Tibial nerve (tissue), 4 donors: ENCODE data around the gene FGF1. TPM values are rescaled to one million over a fixed set of nuclear protein-coding genes. Genes with fewer than 3 reads are reported as not detected.

ENCODE experiments used
- DNase-seq, 2 donors: peaks; one replicate each; pipeline ENCODE4 v3.0.0-alpha.2; 2019; ENCODE audit warnings: low spot score in 2 of 2
- H3K27ac ChIP-seq, 4 donors: fragments of 200-600 bp; sonication (generic) in 3 of 4; one replicate each; pipeline ENCODE4 v1.5.1; 2017 to 2019; ENCODE audit warnings: mild to moderate bottlenecking in 1 of 4
- H3K27me3 ChIP-seq, 2 donors: fragments of 200-600 bp; sonication (generic) in 1 of 2; one replicate each; pipeline versions ENCODE4 v1.5.1 to v1.6.0; 2017 to 2019
- H3K36me3 ChIP-seq, 3 donors: fragments of 200-600 bp; sonication (generic); one replicate each; pipeline ENCODE4 v1.5.1; 2018 to 2019
- H3K4me1 ChIP-seq, 4 donors: fragments of 200-600 bp; sonication (generic) in 3 of 4; one replicate each; pipeline ENCODE4 v1.5.1; 2017 to 2019
- H3K4me3 ChIP-seq, 4 donors: fragments of 200-600 bp; sonication (generic) in 3 of 4; one replicate each; pipeline ENCODE4 v1.5.1; 2017 to 2019; ENCODE audit warnings: mild to moderate bottlenecking in 1 of 4, moderate library complexity in 1 of 4
- H3K9me3 ChIP-seq, 4 donors: fragments of 200-600 bp; sonication (generic) in 3 of 4; one replicate each; pipeline ENCODE4 v1.5.1; 2017 to 2019
- EP300 ChIP-seq, 2 donors: sonication (generic); formaldehyde crosslinking; IDR thresholded peaks; one replicate each; pipeline ENCODE4 v1.6.1; 2017; ENCODE audit warnings: antibody characterized with exemption in 2 of 2, mild to moderate bottlenecking in 1 of 2
- POLR2A ChIP-seq, 2 donors: fragments of 450-650 bp; IDR thresholded peaks; one replicate each; pipeline ENCODE4 v1.6.1; 2017; ENCODE audit warnings: antibody characterized with exemption in 2 of 2, mild to moderate bottlenecking in 2 of 2, moderate library complexity in 2 of 2
- WGBS, 2 donors: methylation state at CpG; one replicate each; pipeline ENCODE4 v1.1.5; 2018; 5-methylcytosine and 5-hydroxymethylcytosine counted together
- total RNA-seq, 4 donors: library from RNA; depleted of rRNA; stranded (reverse); fragments of >200 nt; gene quantifications; one replicate each; pipeline ENCODE4 v1.1.0, GENCODE V29; 2016
- TF ChIP-seq, protein P1 (sequence below), 5 experiments: fragments of 200-600 bp in 3 of 5; fragments of 450-650 bp in 2 of 5; sonication (generic) in 3 of 5; IDR thresholded peaks; one replicate each; pipeline ENCODE4 v1.5.1; 2016 to 2019; ENCODE audit warnings: antibody characterized with exemption in 5 of 5, mild to moderate bottlenecking in 3 of 5, moderate library complexity in 2 of 5

FGF1 gene
- 100 to 1,000 TPM in 3 of 4 donors, 10 to 100 TPM in 1; 38.1 to 131 (median 115) TPM for total RNA-seq

DNA sequence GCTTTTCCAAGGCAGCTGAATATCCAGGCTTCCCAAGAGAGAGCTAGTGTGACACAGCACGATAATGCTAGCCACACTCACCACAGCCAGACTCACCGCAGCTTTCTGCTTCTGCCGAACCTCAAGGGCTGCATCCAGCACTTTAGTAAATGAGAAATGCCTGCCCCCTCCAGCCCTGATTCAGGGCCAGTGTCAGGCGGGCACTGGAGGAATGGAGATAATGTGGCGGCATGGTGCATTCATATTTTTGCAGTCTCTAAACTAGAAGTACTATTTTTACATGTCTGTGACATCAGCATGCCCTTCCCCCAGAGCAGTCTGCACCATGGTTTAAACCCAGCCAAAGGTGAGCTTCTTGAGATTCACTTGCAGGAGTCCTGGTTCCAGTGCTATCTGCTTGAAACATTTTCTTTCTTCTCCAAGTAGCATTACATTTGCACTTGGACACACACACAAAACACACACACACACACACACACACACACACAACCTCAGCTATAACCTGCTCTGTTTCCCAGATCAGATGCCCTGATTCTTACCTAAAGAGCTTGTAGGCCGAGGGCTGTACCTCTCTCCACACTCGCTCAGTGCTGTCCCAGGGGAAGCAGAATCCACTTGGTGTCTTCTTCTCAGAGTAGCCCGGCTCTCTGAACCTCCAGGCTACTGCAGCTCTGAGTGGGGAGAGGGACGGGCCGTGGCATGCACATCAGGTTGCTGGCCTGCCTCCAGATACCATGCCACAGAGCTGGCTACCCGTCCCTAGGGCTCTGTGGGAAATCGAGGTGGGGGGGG, at the start of gene FGF1:
FGF1 (minus strand) TSS at position 673 of the 792 bp plus-strand sequence. CDS start 71,963 bp downstream, outside the sequence.
- TF ChIP-seq POLR2A (IDR thresholded peaks at IDR 0.05) (no peak), EP300 (IDR thresholded peaks at IDR 0.05) (no peak)
- TF ChIP-seq, protein P1, sequence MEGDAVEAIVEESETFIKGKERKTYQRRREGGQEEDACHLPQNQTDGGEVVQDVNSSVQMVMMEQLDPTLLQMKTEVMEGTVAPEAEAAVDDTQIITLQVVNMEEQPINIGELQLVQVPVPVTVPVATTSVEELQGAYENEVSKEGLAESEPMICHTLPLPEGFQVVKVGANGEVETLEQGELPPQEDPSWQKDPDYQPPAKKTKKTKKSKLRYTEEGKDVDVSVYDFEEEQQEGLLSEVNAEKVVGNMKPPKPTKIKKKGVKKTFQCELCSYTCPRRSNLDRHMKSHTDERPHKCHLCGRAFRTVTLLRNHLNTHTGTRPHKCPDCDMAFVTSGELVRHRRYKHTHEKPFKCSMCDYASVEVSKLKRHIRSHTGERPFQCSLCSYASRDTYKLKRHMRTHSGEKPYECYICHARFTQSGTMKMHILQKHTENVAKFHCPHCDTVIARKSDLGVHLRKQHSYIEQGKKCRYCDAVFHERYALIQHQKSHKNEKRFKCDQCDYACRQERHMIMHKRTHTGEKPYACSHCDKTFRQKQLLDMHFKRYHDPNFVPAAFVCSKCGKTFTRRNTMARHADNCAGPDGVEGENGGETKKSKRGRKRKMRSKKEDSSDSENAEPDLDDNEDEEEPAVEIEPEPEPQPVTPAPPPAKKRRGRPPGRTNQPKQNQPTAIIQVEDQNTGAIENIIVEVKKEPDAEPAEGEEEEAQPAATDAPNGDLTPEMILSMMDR (IDR thresholded peaks at IDR 0.05): no peak
- Histone ChIP-seq H3K27me3 (no peaks in the 10 kb centered on the region), H3K36me3 (no peaks in the 10 kb centered on the region), H3K27ac (peak within 1 kb of the TSS; percentile 53 to 92 (median 68)), H3K4me3 (peak within 1 kb of the TSS in 2 of 4 donors; percentile 3 to 32), H3K9me3 (no peaks in the 10 kb centered on the region), H3K4me1 (peaks cover 0 to 44% (median 19%) of the 10 kb centered on the region in 4 donors)
- no peak for DNase-seq
- 30 to 33% methylated on average over 12 of the region's 12 CpGs for WGBS, 2 donors

DNA sequence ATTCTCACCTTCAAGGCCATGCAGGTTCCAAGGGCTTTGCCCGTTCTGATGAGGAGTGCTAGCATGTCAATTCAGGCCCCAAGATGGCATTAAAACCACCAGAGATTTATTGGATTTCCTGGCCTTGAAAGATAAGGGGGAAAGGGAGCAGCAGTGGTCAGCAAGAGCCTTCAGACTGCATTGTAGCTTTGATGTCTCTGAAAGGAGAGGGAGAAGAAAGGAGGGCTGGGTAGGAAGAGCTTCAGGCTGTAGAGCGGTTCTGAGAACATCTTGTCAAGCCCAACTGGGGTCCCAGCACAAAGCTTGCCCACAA, 41.8 kb upstream of the FGF1 start:
- 87 to 93% methylated on average over 2 of the region's 2 CpGs for WGBS, 2 donors
- no peak for DNase-seq
- Histone ChIP-seq H3K9me3 (no peaks in the 10 kb centered on the region), H3K36me3 (no peaks in the 10 kb centered on the region), H3K27me3 (no peaks in the 10 kb centered on the region), H3K4me1 (peaks cover 0 to 17% (median 6%) of the 10 kb centered on the region in 4 donors), H3K4me3 (no peak overlapping the region), H3K27ac (no peak overlapping the region)
- TF ChIP-seq EP300 (IDR thresholded peaks at IDR 0.05): no peak
- no peak for TF ChIP-seq POLR2A (IDR thresholded peaks at IDR 0.05)
- TF ChIP-seq, protein P1 (IDR thresholded peaks at IDR 0.05): no peak

DNA sequence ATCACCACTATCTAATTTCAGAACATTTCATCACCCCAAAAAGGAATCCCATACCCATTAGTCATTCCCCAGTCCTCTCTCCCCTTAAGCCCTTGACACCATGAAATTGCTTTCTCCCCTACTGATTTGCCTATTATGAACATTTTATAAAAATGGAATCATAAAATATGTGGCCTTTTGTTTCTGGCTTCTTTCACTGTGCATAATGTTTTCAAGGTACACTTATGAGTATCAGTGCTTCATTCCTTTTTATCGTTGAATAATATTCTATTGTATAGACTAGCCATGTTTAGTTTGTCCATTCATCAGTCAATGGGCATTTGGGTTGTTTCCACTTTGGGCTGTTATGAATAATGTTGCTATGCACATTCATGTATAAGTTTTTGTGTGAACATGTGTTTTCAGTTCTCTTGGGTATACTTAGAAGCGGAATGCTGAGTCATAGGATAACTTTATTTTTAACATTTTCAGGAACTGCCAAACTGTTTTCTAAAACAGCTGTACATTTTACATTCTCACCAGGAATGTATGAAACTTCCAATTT, 40.4 kb upstream of the FGF1 start:
- no peaks in the 10 kb centered on the region for H3K9me3 ChIP-seq
- no peak overlapping the region for H3K4me3 ChIP-seq
- H3K27me3 ChIP-seq: no peaks in the 10 kb centered on the region
- DNase-seq: no peak
- H3K36me3 ChIP-seq: no peaks in the 10 kb centered on the region
- TF ChIP-seq, protein P1 (IDR thresholded peaks at IDR 0.05): no peak
- TF ChIP-seq EP300 (IDR thresholded peaks at IDR 0.05): peak in 1 of 2 donors; percentile 28
- 22 to 29% methylated on average over 2 of the region's 2 CpGs for WGBS, 2 donors
- peaks cover 0 to 24% (median 9%) of the 10 kb centered on the region in 4 donors for H3K4me1 ChIP-seq
- no peak overlapping the region for H3K27ac ChIP-seq

DNA sequence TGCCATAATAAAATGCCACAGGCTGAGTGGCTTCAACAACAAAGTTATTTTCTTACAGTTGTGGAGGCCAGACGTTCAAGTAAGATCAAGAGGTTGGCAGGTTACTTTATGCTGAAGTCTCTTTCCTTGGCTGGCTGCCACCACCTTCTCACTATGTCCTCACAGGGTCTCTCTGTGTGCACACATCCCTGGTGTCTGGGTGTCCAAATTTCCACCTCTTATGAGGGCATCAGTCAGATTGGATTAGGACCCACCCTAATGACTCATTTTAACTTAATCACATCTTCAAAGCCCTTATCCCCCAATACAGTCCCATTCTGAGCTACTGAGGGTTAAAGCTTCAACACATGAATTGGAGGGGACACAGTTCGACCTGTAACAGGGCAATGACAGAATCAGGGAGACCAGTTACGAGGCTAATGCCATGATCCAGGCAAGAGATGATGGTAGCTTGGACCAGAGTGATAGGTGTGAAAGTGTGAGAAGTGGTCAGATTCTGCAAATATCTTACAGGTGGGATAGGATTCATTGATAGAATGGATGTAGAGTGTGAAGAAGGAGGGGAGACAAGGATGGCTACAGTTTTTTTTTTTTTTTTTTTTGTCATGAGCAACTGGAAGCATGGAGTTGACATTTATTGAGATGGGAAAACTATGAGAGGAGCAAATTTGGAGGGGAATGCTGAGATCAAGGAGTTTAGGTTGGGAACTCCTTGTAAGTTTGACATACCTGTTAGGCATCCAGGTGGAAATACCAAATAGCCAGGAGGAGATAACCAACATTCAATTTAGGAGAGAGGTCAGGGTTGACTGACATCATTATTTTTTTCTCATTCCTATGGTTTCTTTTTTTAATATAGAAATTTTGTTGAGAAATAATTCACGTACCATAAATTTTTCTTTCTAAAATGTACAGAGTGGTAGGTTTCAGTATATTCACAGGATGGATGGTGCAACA, 39.6 kb upstream of the FGF1 start:
- Histone ChIP-seq H3K27me3 (no peaks in the 10 kb centered on the region), H3K4me3 (no peak overlapping the region), H3K36me3 (no peaks in the 10 kb centered on the region), H3K4me1 (peaks cover 0 to 24% (median 9%) of the 10 kb centered on the region in 4 donors), H3K9me3 (no peaks in the 10 kb centered on the region), H3K27ac (no peak overlapping the region)
- DNase-seq: no peak
- TF ChIP-seq EP300 (IDR thresholded peaks at IDR 0.05): no peak
- WGBS, 2 donors: 85 to 90% methylated on average over 4 of the region's 4 CpGs

DNA sequence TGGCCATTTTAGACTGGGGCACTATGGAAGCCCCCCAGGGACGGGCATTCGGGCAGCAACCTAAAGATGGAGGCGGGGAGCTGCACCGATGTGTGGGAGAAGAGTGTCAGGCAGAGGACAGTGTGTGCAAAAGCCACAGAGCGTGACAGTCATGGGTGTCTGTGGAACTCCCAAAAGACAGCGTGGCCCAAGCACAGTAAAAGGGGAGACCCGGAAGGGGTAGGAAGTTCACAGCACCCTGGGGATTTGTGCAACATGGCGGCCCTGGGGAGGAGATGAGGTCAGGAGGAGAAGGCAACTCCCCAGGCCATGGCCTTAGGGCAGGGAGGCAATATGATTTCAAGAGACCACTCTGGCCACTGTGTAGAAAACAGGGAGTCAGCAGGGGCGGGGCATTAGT, 38.9 kb upstream of the FGF1 start:
- H3K27ac ChIP-seq: no peak overlapping the region
- 90 to 94% methylated on average over 9 of the region's 9 CpGs for WGBS, 2 donors
- TF ChIP-seq EP300 (IDR thresholded peaks at IDR 0.05) (no peak), POLR2A (IDR thresholded peaks at IDR 0.05) (no peak)
- TF ChIP-seq, protein P1 (IDR thresholded peaks at IDR 0.05): no peak
- H3K9me3 ChIP-seq: no peaks in the 10 kb centered on the region
- no peak overlapping the region for H3K4me3 ChIP-seq
- DNase-seq: no peak
- H3K4me1 ChIP-seq: peaks cover 0 to 24% (median 9%) of the 10 kb centered on the region in 4 donors
- H3K36me3 ChIP-seq: no peaks in the 10 kb centered on the region
- no peaks in the 10 kb centered on the region for H3K27me3 ChIP-seq
